ENCODE data around the gene IMMP2L.

The IMMP2L gene

GRCh38 chr7:111038185-111038584 lies 524.1 kb downstream of the IMMP2L start:
- Histone ChIP-seq H3K27ac (ENCODE audit: poor library complexity, severe bottlenecking) (no peak overlapping the region), H3K36me3 (ENCODE audit: low read depth) (no peaks in the 10 kb centered on the region), H3K27me3 (ENCODE audit: insufficient read depth, poor library complexity, severe bottlenecking) (no peaks in the 10 kb centered on the region), H3K9me3 (ENCODE audit: severe bottlenecking) (no peaks in the 10 kb centered on the region), H3K4me1 (ENCODE audit: insufficient read depth, poor library complexity, severe bottlenecking) (no peaks in the 10 kb centered on the region), H3K4me3 (ENCODE audit: severe bottlenecking) (no peak overlapping the region)
- TF ChIP-seq, protein P1, sequence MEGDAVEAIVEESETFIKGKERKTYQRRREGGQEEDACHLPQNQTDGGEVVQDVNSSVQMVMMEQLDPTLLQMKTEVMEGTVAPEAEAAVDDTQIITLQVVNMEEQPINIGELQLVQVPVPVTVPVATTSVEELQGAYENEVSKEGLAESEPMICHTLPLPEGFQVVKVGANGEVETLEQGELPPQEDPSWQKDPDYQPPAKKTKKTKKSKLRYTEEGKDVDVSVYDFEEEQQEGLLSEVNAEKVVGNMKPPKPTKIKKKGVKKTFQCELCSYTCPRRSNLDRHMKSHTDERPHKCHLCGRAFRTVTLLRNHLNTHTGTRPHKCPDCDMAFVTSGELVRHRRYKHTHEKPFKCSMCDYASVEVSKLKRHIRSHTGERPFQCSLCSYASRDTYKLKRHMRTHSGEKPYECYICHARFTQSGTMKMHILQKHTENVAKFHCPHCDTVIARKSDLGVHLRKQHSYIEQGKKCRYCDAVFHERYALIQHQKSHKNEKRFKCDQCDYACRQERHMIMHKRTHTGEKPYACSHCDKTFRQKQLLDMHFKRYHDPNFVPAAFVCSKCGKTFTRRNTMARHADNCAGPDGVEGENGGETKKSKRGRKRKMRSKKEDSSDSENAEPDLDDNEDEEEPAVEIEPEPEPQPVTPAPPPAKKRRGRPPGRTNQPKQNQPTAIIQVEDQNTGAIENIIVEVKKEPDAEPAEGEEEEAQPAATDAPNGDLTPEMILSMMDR (IDR thresholded peaks at IDR 0.05; ENCODE audit: poor library complexity, severe bottlenecking): no peak
- no peak for DNase-seq (ENCODE audit: low spot score)
- ATAC-seq (ENCODE audit: low read depth): no peak

DNA sequence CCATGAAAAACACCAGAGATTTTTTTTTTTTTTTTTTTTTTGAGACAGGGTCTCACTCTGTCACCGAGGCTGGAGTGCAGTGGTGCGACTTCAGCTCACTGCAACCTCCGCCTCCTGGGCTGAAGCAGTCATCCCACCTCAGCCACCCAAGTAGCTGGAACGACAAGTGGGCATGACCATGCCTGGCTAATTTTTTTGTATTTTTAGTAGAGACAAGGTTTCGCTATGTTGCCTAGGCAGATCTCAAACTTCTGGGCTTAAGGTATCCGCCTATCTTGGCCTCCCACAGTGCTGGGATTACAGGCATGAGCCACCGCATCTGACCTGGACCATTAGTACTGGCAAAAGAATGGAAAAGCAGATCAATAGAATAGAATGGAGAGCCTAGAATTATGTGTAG lies 530.4 kb downstream of the IMMP2L start:
- ATAC-seq (ENCODE audit: low read depth) (no peak), DNase-seq (ENCODE audit: low spot score) (no peak)
- Histone ChIP-seq H3K4me3 (ENCODE audit: severe bottlenecking) (no peak overlapping the region), H3K9me3 (ENCODE audit: severe bottlenecking) (no peaks in the 10 kb centered on the region), H3K27me3 (ENCODE audit: insufficient read depth, poor library complexity, severe bottlenecking) (no peaks in the 10 kb centered on the region), H3K4me1 (ENCODE audit: insufficient read depth, poor library complexity, severe bottlenecking) (no peaks in the 10 kb centered on the region), H3K27ac (ENCODE audit: poor library complexity, severe bottlenecking) (no peak overlapping the region), H3K36me3 (ENCODE audit: low read depth) (no peaks in the 10 kb centered on the region)
- TF ChIP-seq, protein P1 (IDR thresholded peaks at IDR 0.05; ENCODE audit: poor library complexity, severe bottlenecking): no peak

- Histone ChIP-seq H3K36me3 (ENCODE audit: low read depth) (no peaks in the 10 kb centered on the region), H3K9me3 (ENCODE audit: severe bottlenecking) (no peaks in the 10 kb centered on the region), H3K27me3 (ENCODE audit: insufficient read depth, poor library complexity, severe bottlenecking) (no peaks in the 10 kb centered on the region), H3K4me3 (ENCODE audit: severe bottlenecking) (no peak overlapping the region), H3K4me1 (ENCODE audit: insufficient read depth, poor library complexity, severe bottlenecking) (no peaks in the 10 kb centered on the region), H3K27ac (ENCODE audit: poor library complexity, severe bottlenecking) (no peak overlapping the region)
- DNase-seq (ENCODE audit: low spot score) (no peak), ATAC-seq (ENCODE audit: low read depth) (no peak)
- TF ChIP-seq, protein P1 (IDR thresholded peaks at IDR 0.05; ENCODE audit: poor library complexity, severe bottlenecking): no peak
These were observed 532.0 kb downstream of the IMMP2L start for GRCh38 chr7:111030336-111030735.

DNA sequence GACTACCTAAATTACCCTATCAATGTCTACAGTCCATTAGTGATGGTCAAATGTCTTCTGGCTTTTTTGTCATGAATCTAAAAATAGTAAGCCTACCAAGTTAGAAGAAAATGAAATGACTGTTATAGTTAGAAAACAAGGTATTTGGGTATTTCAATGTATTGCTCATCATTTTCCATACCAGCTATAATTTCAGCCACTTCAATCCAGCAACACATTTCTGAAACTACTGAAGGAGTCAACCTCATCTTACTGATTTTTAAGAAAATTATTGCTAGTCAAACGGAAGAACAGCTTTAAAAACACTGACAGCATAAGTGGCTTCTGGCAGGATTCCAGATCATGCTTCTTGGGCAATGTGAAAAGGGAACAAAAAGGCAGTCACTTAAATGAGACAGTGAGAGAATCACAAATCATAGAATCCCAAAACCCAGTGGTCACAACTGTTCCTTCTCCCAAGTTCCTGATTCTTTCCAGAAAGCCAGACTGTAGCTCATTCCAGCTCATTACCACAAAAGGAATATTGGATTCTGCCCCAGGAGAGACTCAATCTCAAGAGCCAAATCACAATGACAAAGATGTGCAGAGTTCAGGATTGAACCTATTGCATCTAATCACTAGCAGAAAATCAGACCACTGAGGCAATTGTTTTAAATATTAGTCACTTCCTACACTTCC lies 532.6 kb downstream of the IMMP2L start:
- Histone ChIP-seq H3K4me3 (ENCODE audit: severe bottlenecking) (no peak overlapping the region), H3K4me1 (ENCODE audit: insufficient read depth, poor library complexity, severe bottlenecking) (no peaks in the 10 kb centered on the region), H3K9me3 (ENCODE audit: severe bottlenecking) (no peaks in the 10 kb centered on the region), H3K27me3 (ENCODE audit: insufficient read depth, poor library complexity, severe bottlenecking) (no peaks in the 10 kb centered on the region), H3K27ac (ENCODE audit: poor library complexity, severe bottlenecking) (no peak overlapping the region), H3K36me3 (ENCODE audit: low read depth) (no peaks in the 10 kb centered on the region)
- TF ChIP-seq, protein P1 (IDR thresholded peaks at IDR 0.05; ENCODE audit: poor library complexity, severe bottlenecking): no peak
- DNase-seq (ENCODE audit: low spot score) (no peak), ATAC-seq (ENCODE audit: low read depth) (no peak)

- TF ChIP-seq, protein P1 (IDR thresholded peaks at IDR 0.05; ENCODE audit: poor library complexity, severe bottlenecking): no peak
- H3K9me3 ChIP-seq (ENCODE audit: severe bottlenecking): no peaks in the 10 kb centered on the region
- no peak overlapping the region for H3K27ac ChIP-seq (ENCODE audit: poor library complexity, severe bottlenecking)
These were observed 533.1 kb downstream of the IMMP2L start for GRCh38 chr7:111029141-111029572.

More at GRCh38 chr7:111029141-111029572, 533.1 kb downstream of the IMMP2L start:
- Histone ChIP-seq H3K27me3 (ENCODE audit: insufficient read depth, poor library complexity, severe bottlenecking) (no peaks in the 10 kb centered on the region), H3K36me3 (ENCODE audit: low read depth) (no peaks in the 10 kb centered on the region), H3K4me1 (ENCODE audit: insufficient read depth, poor library complexity, severe bottlenecking) (no peaks in the 10 kb centered on the region), H3K4me3 (ENCODE audit: severe bottlenecking) (no peak overlapping the region)
- DNase-seq (ENCODE audit: low spot score) (no peak), ATAC-seq (ENCODE audit: low read depth) (no peak)

All from RWPE2 (cell line).